ENCODE data around the gene MIOS. TPM values are rescaled to one million over a fixed set of nuclear protein-coding genes. Genes with fewer than 3 reads are reported as not detected.

Gene MIOS
- total RNA-seq, 1 donor from 2014 or later: 27.8 TPM

- TF ChIP-seq, protein P1, sequence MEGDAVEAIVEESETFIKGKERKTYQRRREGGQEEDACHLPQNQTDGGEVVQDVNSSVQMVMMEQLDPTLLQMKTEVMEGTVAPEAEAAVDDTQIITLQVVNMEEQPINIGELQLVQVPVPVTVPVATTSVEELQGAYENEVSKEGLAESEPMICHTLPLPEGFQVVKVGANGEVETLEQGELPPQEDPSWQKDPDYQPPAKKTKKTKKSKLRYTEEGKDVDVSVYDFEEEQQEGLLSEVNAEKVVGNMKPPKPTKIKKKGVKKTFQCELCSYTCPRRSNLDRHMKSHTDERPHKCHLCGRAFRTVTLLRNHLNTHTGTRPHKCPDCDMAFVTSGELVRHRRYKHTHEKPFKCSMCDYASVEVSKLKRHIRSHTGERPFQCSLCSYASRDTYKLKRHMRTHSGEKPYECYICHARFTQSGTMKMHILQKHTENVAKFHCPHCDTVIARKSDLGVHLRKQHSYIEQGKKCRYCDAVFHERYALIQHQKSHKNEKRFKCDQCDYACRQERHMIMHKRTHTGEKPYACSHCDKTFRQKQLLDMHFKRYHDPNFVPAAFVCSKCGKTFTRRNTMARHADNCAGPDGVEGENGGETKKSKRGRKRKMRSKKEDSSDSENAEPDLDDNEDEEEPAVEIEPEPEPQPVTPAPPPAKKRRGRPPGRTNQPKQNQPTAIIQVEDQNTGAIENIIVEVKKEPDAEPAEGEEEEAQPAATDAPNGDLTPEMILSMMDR (IDR thresholded peaks at IDR 0.05): no peak
- Histone ChIP-seq H3K27ac (peak overlapping the region; percentile 90), H3K9me3 (no peaks in the 10 kb centered on the region), H3K4me1 (peaks cover 17% of the 10 kb centered on the region), H3K4me3 (peak overlapping the region; percentile 74), H3K27me3 (no peaks in the 10 kb centered on the region), H3K36me3 (peaks cover 7% of the 10 kb centered on the region)
- ATAC-seq (no peak), DNase-seq (no peak)
- intact Hi-C loops (cut with DNase I): no loop called here
These were observed 1.3 kb downstream of the MIOS start for GRCh38 chr7:7567898-7568531.

- Histone ChIP-seq H3K27me3 (no peaks in the 10 kb centered on the region), H3K36me3 (peaks cover 10% of the 10 kb centered on the region), H3K4me3 (peak overlapping the region; percentile 74), H3K27ac (no peak overlapping the region), H3K9me3 (no peaks in the 10 kb centered on the region), H3K4me1 (peaks cover 17% of the 10 kb centered on the region)
- TF ChIP-seq, protein P1 (IDR thresholded peaks at IDR 0.05): no peak
- no peak for ATAC-seq
- no peak for DNase-seq
- intact Hi-C loops (cut with DNase I): no loop called here
These were observed 1.9 kb downstream of the MIOS start for GRCh38 chr7:7568553-7568952.

DNA sequence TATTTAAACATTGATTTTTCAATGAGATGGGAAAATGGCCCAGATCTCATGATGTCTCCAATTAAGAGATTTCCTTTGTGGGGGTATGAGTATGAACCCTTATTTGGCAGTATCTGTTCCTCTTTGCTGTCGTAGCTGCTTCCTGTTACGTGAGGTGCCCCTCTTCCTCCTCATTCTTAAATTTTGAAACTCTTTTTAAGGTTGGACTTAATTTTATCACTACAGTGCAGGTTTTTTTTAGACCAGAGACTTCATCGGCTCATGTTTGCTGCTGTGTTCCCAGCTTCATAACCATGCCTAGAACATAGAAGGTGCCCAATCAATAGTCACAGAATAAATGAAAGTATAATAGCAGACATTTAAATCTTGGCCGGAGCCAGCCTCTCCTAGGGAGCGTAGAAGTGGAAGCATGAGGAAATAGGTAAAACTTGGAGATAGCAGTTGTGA lies 2.4 kb downstream of the MIOS start:
- ATAC-seq (no peak), DNase-seq (no peak)
- Histone ChIP-seq H3K9me3 (no peaks in the 10 kb centered on the region), H3K27me3 (no peaks in the 10 kb centered on the region), H3K27ac (no peak overlapping the region), H3K4me3 (peak overlapping the region; percentile 23), H3K4me1 (peaks cover 17% of the 10 kb centered on the region), H3K36me3 (peaks cover 10% of the 10 kb centered on the region)
- TF ChIP-seq, protein P1 (IDR thresholded peaks at IDR 0.05): no peak
- intact Hi-C loops (cut with DNase I): no loop called here

DNA sequence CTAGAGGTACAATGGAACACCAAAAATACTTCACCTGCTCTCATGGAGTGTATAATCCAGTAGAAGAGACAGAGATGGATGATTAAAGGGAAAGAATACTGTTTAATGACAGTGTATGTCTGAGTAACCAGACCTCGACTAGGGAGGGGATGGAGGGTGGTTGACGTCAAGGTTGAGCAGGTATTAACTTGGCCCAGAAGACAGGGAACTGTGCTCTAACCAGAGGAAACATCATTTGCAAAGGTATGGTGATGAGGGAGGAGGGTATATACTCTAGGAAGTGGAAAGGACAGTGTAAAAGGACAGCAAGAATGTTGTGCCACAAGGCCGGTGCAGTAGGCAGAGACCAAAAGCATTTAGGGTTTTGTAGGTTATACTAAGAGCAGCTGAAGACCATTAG lies 2.9 kb downstream of the MIOS start:
- TF ChIP-seq, protein P1 (IDR thresholded peaks at IDR 0.05): no peak
- intact Hi-C loops (cut with DNase I): no loop called here
- no peak overlapping the region for H3K27ac ChIP-seq
- peak overlapping the region; percentile 23 for H3K4me3 ChIP-seq
- peaks cover 10% of the 10 kb centered on the region for H3K36me3 ChIP-seq
- H3K27me3 ChIP-seq: no peaks in the 10 kb centered on the region
- DNase-seq: no peak
- H3K4me1 ChIP-seq: peaks cover 17% of the 10 kb centered on the region
- ATAC-seq: no peak
- no peaks in the 10 kb centered on the region for H3K9me3 ChIP-seq

DNA sequence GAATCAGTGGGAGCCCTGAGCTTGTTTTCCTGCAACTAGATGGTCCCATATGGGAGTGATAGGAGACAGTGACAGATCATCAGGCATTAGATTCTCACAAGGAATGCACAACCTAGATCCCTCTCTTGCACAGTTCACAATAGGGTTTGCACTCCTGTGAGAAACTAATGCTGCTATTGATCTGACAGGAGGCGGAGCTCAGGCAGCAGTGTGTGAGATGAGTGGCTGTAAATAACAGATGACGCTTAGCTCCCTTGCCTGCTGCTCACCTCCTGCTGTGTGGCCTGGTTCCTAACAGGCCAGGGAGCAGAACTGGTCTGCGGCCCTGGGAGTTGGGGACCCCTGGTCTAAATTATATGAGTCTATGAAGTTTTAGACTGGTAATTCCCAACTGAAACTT lies 3.9 kb downstream of the MIOS start:
- TF ChIP-seq, protein P1 (IDR thresholded peaks at IDR 0.05): no peak

More for the DNA sequence above, 3.9 kb downstream of the MIOS start:
- no peak for ATAC-seq
- DNase-seq: no peak
- H3K9me3 ChIP-seq: no peaks in the 10 kb centered on the region
- no peaks in the 10 kb centered on the region for H3K27me3 ChIP-seq
- no peak overlapping the region for H3K4me3 ChIP-seq
- H3K4me1 ChIP-seq: peaks cover 17% of the 10 kb centered on the region
- intact Hi-C loops (cut with DNase I): no loop called here
- H3K36me3 ChIP-seq: peaks cover 10% of the 10 kb centered on the region
- H3K27ac ChIP-seq: no peak overlapping the region
